Small intestine (tissue), 7 donors: ENCODE data around the gene NCF4. TPM values are rescaled to one million over a fixed set of nuclear protein-coding genes. Genes with fewer than 3 reads are reported as not detected.
A peak's percentile ranks its signal among the peaks of the same experiment; 100 is the strongest.

Experiments used
- DNase-seq, 2 donors: peaks; one replicate each; pipeline versions ENCODE4 v3.0.0 to v3.0.0-alpha.2; 2013
- FAIRE-seq: peaks from 2 replicates; lab custom pipeline; 2012; peaks lifted over from hg19 to GRCh38; lab: Jason Lieb, UNC
- H3K27ac ChIP-seq, 3 donors: one replicate each; pipeline ENCODE4 v1.5.1; 2013; ENCODE audit warnings: low read length in 2 of 3, mild to moderate bottlenecking in 2 of 3, control low read depth in 1 of 3, inconsistent platforms in 1 of 3, low read depth in 1 of 3, moderate library complexity in 1 of 3
- H3K27me3 ChIP-seq, 3 donors: one replicate each; pipeline ENCODE4 v1.6.1; 2013; ENCODE audit warnings: low read length in 3 of 3, inconsistent platforms in 1 of 3; ENCODE audit not compliant: control insufficient read depth in 3 of 3, insufficient read depth in 3 of 3
- H3K36me3 ChIP-seq, 3 donors: one replicate each; pipeline ENCODE4 v1.6.1; 2013; ENCODE audit warnings: low read length in 3 of 3, inconsistent platforms in 1 of 3, low read depth in 1 of 3, mild to moderate bottlenecking in 1 of 3, moderate library complexity in 1 of 3; ENCODE audit not compliant: control insufficient read depth in 3 of 3, insufficient read depth in 2 of 3
- H3K4me1 ChIP-seq, 3 donors: one replicate each; pipeline ENCODE4 v1.6.1; 2013; ENCODE audit warnings: low read length in 2 of 3, inconsistent platforms in 1 of 3, low read depth in 1 of 3, mild to moderate bottlenecking in 1 of 3, moderate library complexity in 1 of 3; ENCODE audit not compliant: control insufficient read depth in 3 of 3, insufficient read depth in 2 of 3
- H3K4me3 ChIP-seq, 3 donors: one replicate each; pipeline ENCODE4 v1.5.1; 2013; ENCODE audit warnings: low read length in 3 of 3, control low read depth in 1 of 3, inconsistent platforms in 1 of 3, low read depth in 1 of 3, mild to moderate bottlenecking in 1 of 3, moderate library complexity in 1 of 3
- H3K9me3 ChIP-seq, 2 donors: one replicate each; pipeline ENCODE4 v1.6.1; 2013; ENCODE audit warnings: low read depth in 1 of 2, low read length in 1 of 2; ENCODE audit not compliant: control insufficient read depth in 2 of 2, insufficient read depth in 1 of 2
- WGBS, 3 donors: extraction: QIAGEN DNeasy Blood & Tissue Kit; methylation state at CpG; one replicate each; pipeline ENCODE4 v1.1.7; 2013; 5-methylcytosine and 5-hydroxymethylcytosine counted together
- polyA plus RNA-seq, 4 donors: library from polyadenylated mRNA; stranded (reverse) in 3 of 4; unstranded in 1 of 4; fragments of 200-250 nt in 3 of 4; fragments of 120-200 nt in 1 of 4; gene quantifications; one replicate each; pipeline versions ENCODE4 v1.2.1 to v1.2.3, GENCODE V29; 2013
- donor health status: healthy with polysubstance abuse.
- donor health status: control.
- donor health status: control.
- donor health status: Bipolar disorder and iron deficiency.
- donor health status: healthy.

The NCF4 gene
- polyA plus RNA-seq, 4 donors: 2.5 to 30.3 (median 9.5) TPM

DNA sequence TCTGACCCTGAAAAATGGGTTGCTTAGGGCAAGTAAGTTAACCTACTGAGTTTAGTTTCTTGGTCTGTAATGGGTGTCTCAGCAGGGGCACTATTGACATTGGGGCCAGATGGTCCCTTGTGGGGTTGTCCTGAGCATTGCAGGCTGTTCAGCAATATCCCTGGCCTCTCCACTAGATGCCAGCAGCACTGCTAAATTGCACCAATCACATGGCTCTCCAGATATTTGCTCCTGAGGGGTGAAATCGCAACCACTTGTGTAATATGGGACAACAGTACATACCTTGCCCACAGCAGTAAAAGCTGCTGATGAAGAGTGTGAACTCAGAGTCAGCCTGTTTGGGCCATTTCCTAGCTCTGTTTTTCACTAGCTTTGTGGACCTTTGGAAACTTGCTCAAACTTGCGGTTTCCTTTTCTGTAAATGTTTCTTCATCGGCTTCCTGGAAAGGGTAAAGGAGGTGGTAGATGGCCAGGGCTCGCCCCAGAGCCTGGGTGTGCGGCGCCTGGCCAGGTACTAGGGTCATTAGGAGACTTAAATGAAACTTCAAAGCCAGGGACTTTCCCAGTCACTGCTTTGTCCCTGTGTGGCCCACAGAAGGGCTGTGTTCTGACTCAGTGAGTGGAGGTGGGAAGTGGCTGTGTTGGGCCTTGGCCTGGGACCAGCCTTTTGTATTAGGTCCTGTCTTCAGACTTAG is 13.0 kb downstream of the NCF4 start:
- Histone ChIP-seq H3K27ac (peak overlapping the region in 1 of 3 donors; percentile 68), H3K36me3 (no peaks in the 10 kb centered on the region), H3K4me3 (no peak overlapping the region), H3K27me3 (peaks cover 0 to 3% (median 0%) of the 10 kb centered on the region in 3 donors), H3K9me3 (no peaks in the 10 kb centered on the region), H3K4me1 (no peaks in the 10 kb centered on the region)
- FAIRE-seq: no peak
- WGBS, 3 donors: 14 to 29% (median 24%) methylated on average over 6 of the region's 6 CpGs
- peak; percentile 47 to 50 for DNase-seq

DNA sequence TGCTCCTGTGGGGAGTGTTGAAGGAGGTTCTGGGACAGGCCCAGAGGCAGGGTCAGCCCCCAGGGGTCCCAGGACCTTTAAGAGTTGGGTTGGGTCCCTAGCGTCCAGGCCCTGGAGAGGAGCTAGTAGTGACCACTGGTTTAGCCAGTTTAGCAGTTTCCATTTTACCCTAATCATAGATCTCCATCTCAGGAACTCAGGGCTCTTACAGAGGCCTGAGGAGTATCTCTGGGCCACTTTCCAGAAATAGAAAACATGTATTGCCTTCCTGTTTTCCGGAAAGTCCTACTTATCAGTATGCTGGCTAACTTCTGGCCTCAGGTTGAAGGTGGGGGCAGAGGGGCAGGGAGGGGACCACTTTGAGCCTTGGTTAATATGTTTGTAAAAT is 13.5 kb downstream of the NCF4 start:
- Histone ChIP-seq H3K4me3 (no peak overlapping the region), H3K27ac (peak overlapping the region in 1 of 3 donors; percentile 68), H3K36me3 (no peaks in the 10 kb centered on the region), H3K27me3 (peaks cover 0 to 3% (median 0%) of the 10 kb centered on the region in 3 donors), H3K9me3 (no peaks in the 10 kb centered on the region), H3K4me1 (no peaks in the 10 kb centered on the region)
- WGBS, 3 donors: 74 to 86% (median 76%) methylated on average over 2 of the region's 2 CpGs
- no peak for DNase-seq
- no peak for FAIRE-seq

DNA sequence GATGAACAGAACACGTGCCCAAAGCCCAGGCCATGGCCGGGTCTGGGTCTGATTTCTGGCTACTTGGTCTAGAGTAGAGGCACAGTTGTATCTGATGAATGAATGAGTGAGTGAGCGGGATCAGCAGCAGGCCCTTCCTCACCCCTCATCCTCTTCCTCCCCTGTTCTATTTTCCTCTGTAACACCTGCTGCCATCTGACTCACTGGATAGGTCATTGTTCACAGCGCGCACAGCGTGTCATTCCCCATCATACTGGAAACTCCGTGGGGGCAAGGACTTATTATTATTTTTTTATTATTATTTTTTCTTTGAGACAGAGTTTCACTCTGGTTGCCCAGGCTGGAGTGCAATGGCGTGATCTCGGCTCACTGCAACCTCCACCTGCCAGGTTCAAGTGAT is 13.9 kb downstream of the NCF4 start:
- no peaks in the 10 kb centered on the region for H3K4me1 ChIP-seq
- H3K36me3 ChIP-seq: no peaks in the 10 kb centered on the region
- DNase-seq (no peak), FAIRE-seq (no peak)
- peak overlapping the region in 1 of 3 donors; percentile 68 for H3K27ac ChIP-seq
- H3K27me3 ChIP-seq: peaks cover 0 to 3% (median 0%) of the 10 kb centered on the region in 3 donors
- H3K4me3 ChIP-seq: no peak overlapping the region
- WGBS, 3 donors: 75 to 86% (median 76%) methylated on average over 9 of the region's 9 CpGs
- H3K9me3 ChIP-seq: no peaks in the 10 kb centered on the region

DNA sequence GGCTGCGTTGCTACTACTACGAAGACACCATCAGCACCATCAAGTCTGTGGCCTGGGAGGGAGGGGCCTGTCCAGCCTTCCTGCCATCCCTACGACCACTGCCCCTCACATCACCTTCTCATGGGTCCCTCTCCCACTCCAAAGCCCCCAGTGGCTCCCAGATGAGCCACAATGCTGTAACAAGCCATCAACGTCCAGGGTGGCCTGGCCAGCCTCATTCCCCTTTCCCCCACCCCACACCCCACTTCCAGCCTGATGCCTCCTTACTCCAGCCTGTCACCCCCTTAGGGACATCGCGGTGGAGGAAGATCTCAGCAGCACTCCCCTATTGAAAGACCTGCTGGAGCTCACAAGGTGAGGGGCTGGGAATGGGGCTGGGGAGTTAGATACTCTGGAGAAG is 14.9 kb downstream of the NCF4 start:
- H3K27ac ChIP-seq: no peak overlapping the region
- peaks cover 0 to 3% of the 10 kb centered on the region in 2 donors for H3K9me3 ChIP-seq
- DNase-seq (no peak), FAIRE-seq (no peak)
- peaks cover 0 to 3% (median 0%) of the 10 kb centered on the region in 3 donors for H3K27me3 ChIP-seq
- no peak overlapping the region for H3K4me3 ChIP-seq
- no peaks in the 10 kb centered on the region for H3K36me3 ChIP-seq
- WGBS, 3 donors: 78 to 81% (median 80%) methylated on average over 6 of the region's 6 CpGs
- no peaks in the 10 kb centered on the region for H3K4me1 ChIP-seq

DNA sequence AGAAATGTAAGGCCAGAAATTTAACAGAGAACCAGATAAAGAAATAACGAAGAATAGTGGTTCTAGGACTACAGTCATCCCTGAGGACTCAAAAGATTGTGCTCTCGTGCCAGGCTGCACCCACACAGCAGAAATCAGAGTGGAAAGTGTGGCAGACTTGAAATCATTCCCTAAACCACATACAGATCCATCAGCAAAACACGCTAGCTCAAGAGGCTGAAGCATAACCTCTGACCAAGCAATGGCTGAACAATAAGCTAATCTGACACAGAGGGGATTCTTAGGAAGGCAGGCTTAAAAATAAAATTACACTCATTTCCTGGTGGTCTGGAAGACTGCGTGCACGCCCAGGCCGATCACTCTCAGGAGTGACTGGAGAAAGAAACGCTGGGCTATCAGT is 19.0 kb downstream of the NCF4 start:
- no peaks in the 10 kb centered on the region for H3K4me1 ChIP-seq
- no peak for DNase-seq
- H3K4me3 ChIP-seq: no peak overlapping the region
- peaks cover 0 to 3% (median 0%) of the 10 kb centered on the region in 3 donors for H3K27me3 ChIP-seq
- WGBS, 3 donors: 72 to 82% (median 80%) methylated on average over 7 of the region's 7 CpGs
- H3K27ac ChIP-seq: no peak overlapping the region
- peaks cover 0 to 6% of the 10 kb centered on the region in 2 donors for H3K9me3 ChIP-seq
- H3K36me3 ChIP-seq: no peaks in the 10 kb centered on the region
- FAIRE-seq: no peak

DNA sequence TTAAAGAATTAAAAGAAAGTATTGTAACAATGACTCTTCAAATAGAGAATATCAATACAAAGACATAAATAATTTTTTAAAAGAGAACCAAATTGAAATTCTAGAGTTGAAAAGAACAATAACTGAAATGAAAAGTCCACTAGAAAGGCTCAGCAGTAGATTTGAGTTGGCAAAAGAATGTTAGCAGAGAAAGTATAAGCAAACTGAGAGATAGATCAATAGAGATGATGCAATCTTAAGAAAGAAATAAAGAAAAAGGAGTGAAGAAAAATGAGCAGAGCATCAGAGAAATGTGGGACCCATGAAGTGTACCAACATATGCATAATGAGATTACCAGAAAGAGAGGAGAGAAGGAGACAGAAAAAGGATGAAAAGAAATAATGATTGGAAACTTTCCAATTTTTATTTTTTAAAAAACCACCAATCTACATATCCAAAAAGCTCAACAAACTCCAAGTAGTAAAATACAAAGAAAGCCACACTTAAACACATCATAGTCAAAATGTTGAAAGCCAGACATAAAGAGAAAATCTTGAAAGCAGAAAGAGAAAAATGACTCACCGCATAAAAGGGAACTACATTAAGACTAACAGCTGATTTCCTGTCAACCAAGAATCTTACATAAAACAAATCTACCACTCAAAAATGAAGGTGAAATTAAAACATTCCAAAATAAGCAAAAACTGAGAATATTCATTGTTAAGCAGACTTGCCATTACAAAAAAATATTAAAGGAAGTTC is 20.9 kb downstream of the NCF4 start:
- Histone ChIP-seq H3K36me3 (no peaks in the 10 kb centered on the region), H3K27ac (no peak overlapping the region), H3K4me1 (no peaks in the 10 kb centered on the region), H3K4me3 (no peak overlapping the region), H3K9me3 (peaks cover 0 to 6% of the 10 kb centered on the region in 2 donors), H3K27me3 (peaks cover 0 to 3% (median 0%) of the 10 kb centered on the region in 3 donors)
- FAIRE-seq (no peak), DNase-seq (no peak)
- WGBS, 3 donors: 64 to 78% (median 69%) methylated on average over 1 of the region's 1 CpG

DNA sequence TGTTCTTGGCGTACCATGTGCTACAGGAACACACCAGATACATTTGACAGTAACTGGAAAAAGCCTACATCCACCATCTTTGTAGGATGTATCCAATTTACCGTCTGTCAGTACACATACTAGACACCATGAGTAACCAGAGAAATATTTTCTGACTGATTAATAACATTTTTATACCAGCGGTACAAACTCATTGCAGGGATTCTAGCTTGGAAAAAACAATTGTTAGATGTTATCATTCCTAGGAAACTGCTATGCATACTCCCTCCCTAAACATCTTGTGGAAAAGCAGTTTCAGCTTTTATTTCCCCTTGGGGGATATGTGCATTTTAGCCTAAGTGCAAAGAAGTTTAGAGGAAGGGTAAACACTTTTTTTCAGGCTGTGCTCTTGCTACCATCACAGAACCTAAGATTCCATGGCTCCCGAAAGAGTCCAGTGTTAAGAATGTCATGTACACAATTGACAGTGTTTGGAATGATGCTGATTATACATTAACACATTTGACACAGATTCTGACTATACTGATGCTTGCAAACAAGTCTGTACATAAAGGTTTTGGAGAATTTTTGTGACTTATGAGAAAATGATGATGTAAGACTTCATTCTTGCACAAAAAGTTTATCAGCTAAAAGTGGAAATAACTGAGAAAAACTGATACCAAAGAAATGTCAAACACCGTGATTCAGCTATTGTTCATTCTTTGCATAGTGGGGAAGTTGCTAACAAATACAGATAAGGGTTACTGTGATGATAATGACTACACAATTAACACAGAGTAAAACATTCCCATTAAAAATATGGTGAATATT is 23.7 kb downstream of the NCF4 start:
- Histone ChIP-seq H3K4me3 (no peak overlapping the region), H3K9me3 (peaks cover 0 to 6% of the 10 kb centered on the region in 2 donors), H3K4me1 (no peaks in the 10 kb centered on the region), H3K27me3 (no peaks in the 10 kb centered on the region), H3K36me3 (no peaks in the 10 kb centered on the region), H3K27ac (no peak overlapping the region)
- DNase-seq (no peak), FAIRE-seq (no peak)
- WGBS, 3 donors: 58 to 69% (median 60%) methylated on average over 5 of the region's 5 CpGs

DNA sequence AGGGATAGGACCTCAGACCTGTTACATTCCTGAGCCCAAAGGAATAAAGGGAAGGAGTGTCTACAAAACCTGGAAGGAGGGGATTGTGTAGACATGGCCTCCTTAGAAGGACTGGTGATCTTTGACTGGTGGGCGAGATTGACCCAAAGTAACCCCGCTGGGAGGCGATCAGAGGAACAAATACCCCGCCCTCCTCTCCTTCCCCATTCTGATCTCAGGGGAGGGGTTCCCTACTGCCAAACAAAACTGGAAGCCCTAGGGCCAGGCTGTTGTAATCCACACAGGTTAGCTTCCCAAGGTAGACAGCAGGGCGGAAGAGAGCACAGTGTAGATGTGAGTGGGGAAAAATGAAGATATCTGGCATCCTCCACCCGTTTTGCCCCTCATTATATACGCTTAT is 24.7 kb downstream of the NCF4 start:
- no peak for DNase-seq
- H3K4me1 ChIP-seq: no peaks in the 10 kb centered on the region
- no peak overlapping the region for H3K4me3 ChIP-seq
- H3K27ac ChIP-seq: no peak overlapping the region
- FAIRE-seq: no peak
- WGBS, 3 donors: 53 to 77% (median 65%) methylated on average over 7 of the region's 7 CpGs
- H3K9me3 ChIP-seq: peaks cover 0 to 5% of the 10 kb centered on the region in 2 donors
- H3K27me3 ChIP-seq: no peaks in the 10 kb centered on the region
- H3K36me3 ChIP-seq: no peaks in the 10 kb centered on the region
